ENCODE measurements around the gene DOCK7.

DOCK7 gene

GRCh38 chr1:62593825-62594394, 94.3 kb downstream of the DOCK7 start:
- no peak for TF ChIP-seq POLR2AphosphoS5 (IDR thresholded peaks at IDR 0.05; ENCODE audit: low read depth, low read length)
- TF ChIP-seq TAF1 (IDR thresholded peaks at IDR 0.05; ENCODE audit: borderline replicate concordance, insufficient read depth, low read length): no peak
- TF ChIP-seq REST (IDR thresholded peaks at IDR 0.05; ENCODE audit: insufficient read depth in 1 of 2, low read depth in 2 of 2, low read length in 2 of 2): no peak
- no peak for TF ChIP-seq FOXP2 (optimal IDR thresholded peaks at IDR 0.05; ENCODE audit: borderline replicate concordance, extremely low read depth, extremely low read length, insufficient read depth)
- TF ChIP-seq SIN3A (IDR thresholded peaks at IDR 0.05; ENCODE audit: borderline replicate concordance, insufficient read depth, low read length): no peak

- TF ChIP-seq REST (IDR thresholded peaks at IDR 0.05; ENCODE audit: insufficient read depth in 1 of 2, low read depth in 2 of 2, low read length in 2 of 2): no peak
These were observed 97.2 kb downstream of the DOCK7 start for GRCh38 chr1:62590970-62591368.

- TF ChIP-seq REST (IDR thresholded peaks at IDR 0.05; ENCODE audit: insufficient read depth in 1 of 2, low read depth in 2 of 2, low read length in 2 of 2) (no peak), FOXP2 (optimal IDR thresholded peaks at IDR 0.05; ENCODE audit: borderline replicate concordance, extremely low read depth, extremely low read length, insufficient read depth) (no peak), SIN3A (IDR thresholded peaks at IDR 0.05; ENCODE audit: borderline replicate concordance, insufficient read depth, low read length) (no peak), TAF1 (IDR thresholded peaks at IDR 0.05; ENCODE audit: borderline replicate concordance, insufficient read depth, low read length) (no peak), POLR2AphosphoS5 (IDR thresholded peaks at IDR 0.05; ENCODE audit: low read depth, low read length) (no peak)
These were observed 97.8 kb downstream of the DOCK7 start for GRCh38 chr1:62590255-62590969.

GRCh38 chr1:62589321-62589720, 98.9 kb downstream of the DOCK7 start:
- no peak for TF ChIP-seq FOXP2 (optimal IDR thresholded peaks at IDR 0.05; ENCODE audit: borderline replicate concordance, extremely low read depth, extremely low read length, insufficient read depth)
- TF ChIP-seq REST (IDR thresholded peaks at IDR 0.05; ENCODE audit: insufficient read depth in 1 of 2, low read depth in 2 of 2, low read length in 2 of 2): no peak
- no peak for TF ChIP-seq TAF1 (IDR thresholded peaks at IDR 0.05; ENCODE audit: borderline replicate concordance, insufficient read depth, low read length)
- no peak for TF ChIP-seq POLR2AphosphoS5 (IDR thresholded peaks at IDR 0.05; ENCODE audit: low read depth, low read length)
- TF ChIP-seq SIN3A (IDR thresholded peaks at IDR 0.05; ENCODE audit: borderline replicate concordance, insufficient read depth, low read length): no peak

- TF ChIP-seq REST (IDR thresholded peaks at IDR 0.05; ENCODE audit: insufficient read depth in 1 of 2, low read depth in 2 of 2, low read length in 2 of 2): no peak
These were observed 100.2 kb downstream of the DOCK7 start for GRCh38 chr1:62588000-62588399.

All from PFSK-1 (cell line).